ENCODE measurements around the gene KNTC1.
"Not testable (repeated sequence)": the region's sequence is repeated elsewhere in the genome, so short reads cannot be mapped to it uniquely, and the experiment has no call there.

KNTC1 gene

GRCh38 chr12:122526683-122527477 lies at the start of gene KNTC1, which contains the start of gene RSRC2:
KNTC1 (plus strand) TSS chr12:122527249; CDS start chr12:122530064, 2,815 bp downstream.
RSRC2 (minus strand) TSS chr12:122526936; CDS start chr12:122526853, 83 bp downstream.
- DNase-seq (ENCODE audit: low spot score), result peak; percentile 98

GRCh38 chr12:122480753-122481152 lies 46.3 kb upstream of the KNTC1 start:
- DNase-seq (ENCODE audit: low spot score), result no peak

- DNase-seq (ENCODE audit: low spot score), result no peak
These were observed 45.2 kb upstream of the KNTC1 start for GRCh38 chr12:122481861-122482260.

GRCh38 chr12:122483969-122484368 lies 43.1 kb upstream of the KNTC1 start:
- DNase-seq (ENCODE audit: low spot score), result no peak

- DNase-seq (ENCODE audit: low spot score), result not testable (repeated sequence)
These were observed 42.7 kb upstream of the KNTC1 start for GRCh38 chr12:122484385-122484784.

GRCh38 chr12:122486360-122486759 lies 40.7 kb upstream of the KNTC1 start:
- DNase-seq (ENCODE audit: low spot score), result not testable (repeated sequence)

- no peak for DNase-seq (ENCODE audit: low spot score)
These were observed 40.1 kb upstream of the KNTC1 start for GRCh38 chr12:122486805-122487426.

- not testable (repeated sequence) for DNase-seq (ENCODE audit: low spot score)
These were observed 39.2 kb upstream of the KNTC1 start for GRCh38 chr12:122487807-122488206.

- no peak for DNase-seq (ENCODE audit: low spot score)
These were observed 38.0 kb upstream of the KNTC1 start for GRCh38 chr12:122489038-122489437.

- DNase-seq (ENCODE audit: low spot score), result no peak
These were observed 35.1 kb upstream of the KNTC1 start for GRCh38 chr12:122491991-122492390.

- not testable (repeated sequence) for DNase-seq (ENCODE audit: low spot score)
These were observed 33.8 kb upstream of the KNTC1 start for GRCh38 chr12:122493222-122493621.

- DNase-seq (ENCODE audit: low spot score), result no peak
These were observed 31.8 kb upstream of the KNTC1 start for GRCh38 chr12:122495258-122495657.

- DNase-seq (ENCODE audit: low spot score), result peak; percentile 71
These were observed 26.9 kb upstream of the KNTC1 start for GRCh38 chr12:122499991-122500684.

- DNase-seq (ENCODE audit: low spot score), result peak; percentile 96
These were observed 26.2 kb upstream of the KNTC1 start, which contains the start of gene ZCCHC8 for GRCh38 chr12:122500685-122501488. ZCCHC8 (minus strand) TSS chr12:122500932; CDS start chr12:122500840, 92 bp downstream.

- no peak for DNase-seq (ENCODE audit: low spot score)
These were observed 25.5 kb upstream of the KNTC1 start for GRCh38 chr12:122501489-122501989.

- no peak for DNase-seq (ENCODE audit: low spot score)
These were observed 23.8 kb upstream of the KNTC1 start for GRCh38 chr12:122503147-122503751.

- no peak for DNase-seq (ENCODE audit: low spot score)
These were observed 23.1 kb upstream of the KNTC1 start for GRCh38 chr12:122503783-122504590.

GRCh38 chr12:122505419-122506051 lies 21.5 kb upstream of the KNTC1 start:
- DNase-seq (ENCODE audit: low spot score), result no peak

GRCh38 chr12:122506393-122506938 lies 20.6 kb upstream of the KNTC1 start:
- DNase-seq (ENCODE audit: low spot score), result no peak
